ENCODE results near the gene ANKRD24.
"Not testable (repeated sequence)": the region's sequence is repeated elsewhere in the genome, so short reads cannot be mapped to it uniquely, and the experiment has no call there.

Gene ANKRD24

GRCh38 chr19:4197625-4198466 is 15.4 kb downstream of the ANKRD24 start:
- DNase-seq (ENCODE audit: low spot score), result peak; percentile 43

DNA sequence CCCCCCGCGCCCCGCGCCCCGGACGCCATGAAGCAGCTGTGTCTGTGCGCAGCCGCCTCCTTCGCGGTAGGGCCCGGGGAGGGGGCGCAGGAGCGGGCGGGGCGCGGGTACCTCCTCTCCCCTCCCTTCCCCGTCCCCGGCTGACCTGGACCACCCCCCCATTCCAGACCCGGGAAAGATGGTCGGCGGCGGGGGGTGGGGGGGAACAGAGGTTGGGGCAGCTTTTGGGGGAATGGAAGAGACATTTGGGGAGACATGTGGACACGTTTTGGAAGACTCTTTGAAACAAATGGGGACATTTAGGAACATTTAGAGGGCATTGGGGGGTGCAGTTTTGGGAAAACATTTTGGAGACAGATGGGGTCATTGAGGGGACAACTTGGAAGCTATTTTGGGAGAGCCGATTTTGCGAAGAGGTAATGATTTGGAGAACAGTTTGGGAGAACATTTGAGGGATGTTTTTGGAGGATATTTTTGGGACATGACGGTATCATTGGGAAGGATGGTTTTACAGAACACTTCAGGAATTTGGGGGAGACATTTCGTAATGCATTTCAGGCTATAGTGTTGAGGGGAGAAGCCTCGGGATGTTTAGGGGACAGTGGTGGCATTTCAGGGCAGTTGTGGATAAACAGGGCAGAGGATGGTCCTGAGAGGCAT is 16.1 kb downstream of the ANKRD24 start:
- DNase-seq (ENCODE audit: low spot score), result no peak

DNA sequence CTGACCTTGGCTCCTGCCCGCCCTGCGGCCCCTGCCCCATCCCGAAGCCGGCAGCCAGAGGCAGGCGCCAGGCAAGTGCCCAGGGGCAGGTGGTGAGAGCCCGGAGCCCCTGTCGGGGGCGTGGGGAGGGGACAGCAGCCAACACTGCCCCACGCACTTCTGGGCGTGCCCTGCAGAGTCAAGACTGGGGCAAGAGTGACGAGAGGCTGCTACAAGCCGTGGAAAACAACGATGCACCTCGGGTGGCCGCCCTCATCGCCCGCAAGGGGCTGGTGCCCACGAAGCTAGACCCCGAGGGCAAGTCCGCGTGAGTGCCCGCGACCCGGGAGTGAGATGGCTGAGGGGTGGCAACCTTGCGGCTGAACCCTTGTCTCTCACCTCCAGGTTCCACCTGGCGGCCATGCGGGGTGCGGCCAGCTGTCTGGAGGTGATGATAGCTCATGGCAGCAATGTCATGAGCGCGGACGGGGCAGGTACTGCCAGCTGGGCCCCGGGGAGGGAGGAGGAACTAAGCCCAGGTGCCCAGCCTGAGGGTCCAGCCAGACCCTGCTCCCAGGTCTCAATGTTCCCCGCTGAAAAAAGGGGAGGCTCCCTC is 17.3 kb downstream of the ANKRD24 start:
- DNase-seq (ENCODE audit: low spot score), result no peak

DNA sequence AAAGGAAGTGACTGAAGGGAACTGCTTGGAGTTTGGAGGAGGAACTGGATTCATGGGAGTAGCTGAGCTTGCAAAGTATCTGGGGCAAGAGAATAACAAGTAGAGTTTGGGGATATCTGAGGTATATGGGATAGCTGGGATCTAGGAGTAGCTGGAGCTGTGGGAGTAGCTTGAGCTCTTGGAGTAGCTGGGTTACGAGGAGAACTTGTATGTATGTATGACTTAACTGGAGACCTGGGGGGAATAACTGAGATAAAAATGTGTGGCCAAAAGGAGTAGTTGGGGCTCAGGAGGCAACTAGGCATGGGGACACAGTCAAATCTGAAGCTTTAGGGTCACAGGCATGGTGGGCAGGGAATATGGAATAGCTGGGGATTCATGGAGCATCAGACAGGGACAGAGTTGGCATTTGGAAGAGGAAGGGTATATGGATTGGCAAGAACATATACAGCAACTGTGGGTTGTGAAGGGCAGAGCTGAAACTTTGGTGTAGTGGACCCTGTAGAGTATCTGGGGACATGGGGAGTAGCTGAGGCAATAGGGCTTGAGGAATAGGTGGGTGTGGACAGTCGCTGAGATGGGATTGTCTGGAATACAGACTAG is 18.6 kb downstream of the ANKRD24 start:
- DNase-seq (ENCODE audit: low spot score), result no peak

GRCh38 chr19:4201798-4202197 is 19.3 kb downstream of the ANKRD24 start:
- DNase-seq (ENCODE audit: low spot score), result no peak

- DNase-seq (ENCODE audit: low spot score), result peak; percentile 70
Measured at GRCh38 chr19:4206818-4207484, 24.5 kb downstream of the ANKRD24 start.

DNA sequence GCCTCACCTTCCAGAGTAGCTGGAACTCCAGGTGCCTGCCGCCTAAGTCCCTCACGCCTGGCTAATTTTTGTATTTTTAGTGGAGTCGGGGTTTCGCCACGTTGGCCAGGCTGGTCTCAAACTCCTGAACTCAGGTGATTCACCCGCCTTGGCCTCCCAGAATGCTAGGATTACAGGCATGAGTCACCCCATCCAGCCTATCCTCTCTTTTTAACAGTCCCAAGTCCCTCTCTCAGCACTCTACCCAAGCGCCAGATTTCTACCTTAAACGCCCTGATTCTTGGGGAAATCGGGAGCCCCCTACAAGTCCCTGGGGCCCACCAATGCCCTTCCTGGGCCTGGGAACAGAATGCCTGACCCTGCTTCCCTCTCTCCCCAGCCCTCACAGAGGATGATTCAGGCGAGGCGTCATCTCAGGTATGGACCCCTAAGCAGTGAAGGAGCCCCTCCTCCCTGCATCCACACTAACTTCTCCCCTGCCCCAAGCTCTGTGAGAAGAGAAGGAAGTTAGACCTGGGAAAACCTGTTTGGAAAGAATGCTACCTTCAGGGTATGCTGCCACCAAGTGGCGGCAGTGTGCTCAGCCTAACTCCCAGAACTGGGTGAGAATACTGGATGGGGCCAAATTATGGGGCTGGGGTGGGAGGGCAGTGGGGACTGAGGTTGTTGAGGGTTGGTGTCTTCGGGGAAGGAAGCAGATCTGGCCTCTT is 26.1 kb downstream of the ANKRD24 start:
- peak; percentile 55 for DNase-seq (ENCODE audit: low spot score)

GRCh38 chr19:4210166-4210731 is 27.8 kb downstream of the ANKRD24 start:
- no peak for DNase-seq (ENCODE audit: low spot score)

DNA sequence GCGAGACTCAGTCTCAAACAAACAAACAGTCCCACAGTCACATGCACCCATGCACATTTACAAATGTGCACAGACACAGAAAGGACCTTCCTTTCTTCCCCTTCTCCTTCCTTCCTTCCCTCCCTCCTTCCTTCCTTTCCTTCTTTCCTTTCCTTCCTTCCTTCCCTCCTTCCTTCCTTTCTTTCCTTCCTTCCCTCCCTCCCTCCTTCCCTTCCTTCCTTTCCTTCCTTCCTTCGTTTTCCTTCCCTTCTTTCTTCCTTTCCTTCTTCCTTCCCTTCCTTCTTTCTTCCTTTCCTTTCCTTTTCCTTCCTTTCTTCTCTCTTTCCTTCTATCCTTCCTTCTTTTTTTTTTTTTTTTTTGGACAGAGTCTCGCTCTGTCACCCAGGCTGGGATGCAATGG is 30.6 kb downstream of the ANKRD24 start:
- no peak for DNase-seq (ENCODE audit: low spot score)

DNA sequence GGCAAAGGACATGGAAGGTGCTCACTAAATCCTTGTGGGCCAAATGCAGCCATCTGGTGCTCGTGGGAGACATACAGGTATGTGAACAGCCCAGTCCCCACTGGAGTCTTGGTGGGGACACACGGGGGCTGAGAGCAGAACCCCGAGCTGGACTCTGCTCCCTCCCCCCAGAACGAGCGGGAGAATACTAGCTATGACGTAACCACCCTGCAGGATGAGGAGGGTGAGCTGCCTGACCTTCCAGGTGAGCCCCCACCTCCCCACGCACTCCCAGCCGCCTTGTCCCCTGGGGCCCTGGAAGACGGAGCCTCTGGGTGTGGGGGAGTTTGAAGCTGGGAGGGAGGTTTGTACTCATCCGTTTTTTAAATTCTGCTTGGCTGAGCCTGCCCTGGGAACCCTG is 33.3 kb downstream of the ANKRD24 start:
- no peak for DNase-seq (ENCODE audit: low spot score)

DNA sequence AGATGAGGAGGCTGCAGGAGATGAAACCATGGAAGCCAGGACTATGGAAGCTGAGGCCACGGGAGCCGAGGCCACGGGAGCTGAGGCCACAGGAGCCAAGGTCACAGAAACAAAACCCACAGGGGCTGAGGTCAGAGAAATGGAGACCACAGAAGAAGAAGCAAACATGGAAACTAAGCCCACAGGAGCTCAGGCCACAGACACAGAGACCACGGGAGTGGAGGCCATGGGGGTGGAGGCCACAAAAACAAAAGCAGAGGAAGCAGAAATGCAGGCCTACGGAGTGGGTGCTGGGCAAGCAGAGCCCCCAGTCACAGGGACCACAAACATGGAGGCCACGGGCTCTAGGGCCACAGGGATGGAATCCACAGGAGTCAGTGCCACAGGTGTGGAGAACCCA is 34.4 kb downstream of the ANKRD24 start:
- DNase-seq (ENCODE audit: low spot score), result no peak

DNA sequence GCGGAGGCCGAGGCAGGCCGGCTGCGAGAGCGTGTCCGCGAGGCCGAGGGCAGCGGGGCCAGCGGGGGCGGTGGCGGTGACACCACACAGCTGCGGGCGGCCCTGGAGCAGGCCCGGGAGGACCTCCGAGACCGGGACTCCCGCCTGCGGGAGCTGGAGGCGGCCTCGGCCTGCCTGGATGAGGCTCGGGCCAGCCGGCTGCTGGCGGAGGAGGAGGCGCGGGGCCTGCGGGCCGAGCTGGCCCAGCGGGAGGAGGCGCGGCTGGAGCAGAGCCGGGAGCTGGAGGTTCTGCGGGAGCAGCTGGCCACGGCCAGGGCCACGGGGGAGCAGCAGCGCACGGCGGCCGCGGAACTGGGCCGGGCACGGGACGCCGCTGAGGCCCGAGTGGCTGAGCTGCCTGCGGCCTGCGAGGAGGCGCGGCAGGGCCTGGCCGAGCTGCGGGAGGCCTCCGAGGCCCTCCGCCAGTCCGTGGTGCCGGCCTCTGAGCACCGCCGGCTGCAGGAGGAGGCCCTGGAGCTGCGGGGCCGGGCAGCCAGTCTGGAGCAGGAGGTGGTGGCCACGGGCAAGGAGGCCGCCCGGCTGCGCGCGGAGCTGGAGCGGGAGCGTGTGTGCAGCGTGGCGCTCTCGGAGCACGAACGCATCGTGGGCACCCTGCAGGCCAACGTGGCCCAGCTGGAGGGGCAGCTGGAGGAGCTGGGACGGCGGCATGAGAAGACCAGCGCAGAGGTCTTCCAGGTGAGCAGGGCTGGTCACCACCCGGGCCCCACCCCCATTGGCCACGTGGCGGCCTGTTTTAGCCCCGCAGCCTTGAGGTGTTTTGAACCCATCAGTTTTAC is 35.2 kb downstream of the ANKRD24 start:
- DNase-seq (ENCODE audit: low spot score), result no peak

- DNase-seq (ENCODE audit: low spot score), result not testable (repeated sequence)
Measured at GRCh38 chr19:4218523-4218922, 36.0 kb downstream of the ANKRD24 start.

GRCh38 chr19:4220188-4220587 is 37.7 kb downstream of the ANKRD24 start:
- no peak for DNase-seq (ENCODE audit: low spot score)

GRCh38 chr19:4224470-4224869 is 42.0 kb downstream of the ANKRD24 start:
- no peak for DNase-seq (ENCODE audit: low spot score)

- DNase-seq (ENCODE audit: low spot score), result no peak
Measured at GRCh38 chr19:4225885-4226284, 43.4 kb downstream of the ANKRD24 start.

DNA sequence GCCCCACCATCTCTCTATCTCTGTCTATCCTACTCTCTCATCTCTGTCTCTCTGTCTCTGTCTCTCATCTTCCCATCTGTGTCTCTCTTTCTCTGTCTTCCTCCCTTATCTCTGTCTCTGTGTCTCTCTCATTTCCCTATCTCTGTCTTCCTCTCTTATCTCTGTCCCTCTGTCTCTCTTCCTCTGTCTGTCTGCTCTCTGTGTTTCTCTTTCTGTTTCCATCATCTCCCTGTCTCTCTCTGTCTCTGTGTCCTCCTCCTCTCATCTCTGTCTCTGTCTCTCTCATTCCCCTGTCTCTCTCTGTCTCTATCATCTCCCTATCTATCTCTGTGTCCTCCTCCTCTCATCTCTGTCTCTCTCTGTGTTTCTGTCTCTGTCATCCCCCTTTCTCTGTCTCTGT is 45.3 kb downstream of the ANKRD24 start:
- no peak for DNase-seq (ENCODE audit: low spot score)

DNA sequence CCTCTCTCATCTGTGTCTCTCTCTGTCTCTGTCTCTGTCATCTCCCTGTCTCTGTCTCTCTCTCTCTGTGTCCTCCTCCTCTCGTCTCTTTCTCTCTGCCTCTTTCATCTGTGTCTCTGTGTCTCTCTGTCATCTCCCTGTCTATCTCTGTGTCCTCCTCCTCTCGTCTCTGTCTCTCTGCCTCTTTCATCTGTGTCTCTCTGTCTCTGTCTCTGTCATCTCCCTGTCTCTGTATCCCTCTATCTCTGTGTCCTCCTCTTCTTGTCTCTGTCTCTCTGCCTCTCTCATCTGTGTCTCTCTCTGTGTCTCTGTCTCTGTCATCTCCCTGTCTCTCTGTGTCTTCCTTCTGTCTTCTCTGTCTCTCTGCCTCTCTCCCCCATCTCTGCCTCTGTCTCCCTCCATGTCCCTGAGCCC is 46.3 kb downstream of the ANKRD24 start:
- no peak for DNase-seq (ENCODE audit: low spot score)

DNA sequence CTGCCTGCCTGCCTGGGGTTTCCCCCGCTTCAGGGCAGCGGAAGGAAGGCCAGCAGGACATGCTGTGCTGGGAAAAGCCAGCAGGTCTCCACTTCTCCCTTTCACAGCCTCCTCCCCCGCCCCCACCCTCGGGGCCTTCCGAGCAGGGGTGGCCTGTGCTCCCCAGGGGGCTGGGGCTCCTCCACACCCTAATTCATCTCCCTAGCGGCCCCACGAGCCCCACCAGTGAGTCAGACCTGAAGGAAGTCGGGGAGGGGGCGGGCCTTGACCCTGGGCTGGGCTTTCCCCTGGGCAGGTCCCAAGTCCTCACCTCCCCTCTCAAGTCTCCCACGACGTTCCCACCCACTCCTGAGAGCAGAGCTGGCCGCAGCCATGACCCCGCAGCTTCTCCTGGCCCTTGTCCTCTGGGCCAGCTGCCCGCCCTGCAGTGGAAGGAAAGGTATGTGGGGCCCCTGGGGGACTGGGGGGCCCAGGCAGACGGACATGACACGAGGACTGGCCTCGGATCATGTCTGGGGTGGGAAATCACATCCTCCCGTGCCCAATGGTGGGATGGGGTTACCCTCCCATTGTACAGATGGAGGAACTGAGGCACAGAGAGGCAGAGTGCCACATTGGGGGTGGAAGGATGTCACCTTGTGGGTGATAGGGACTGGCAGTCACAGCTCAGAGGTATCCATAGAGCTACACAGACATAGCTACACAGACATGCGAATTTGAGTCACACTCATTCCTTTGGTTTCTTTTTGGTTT is 46.9 kb downstream of the ANKRD24 start, which contains the start of gene EBI3:
Gene EBI3, plus strand, starts transcription at position 345 of the 753 bp plus-strand sequence. Its CDS starts 28 bp downstream, at position 373.
- DNase-seq (ENCODE audit: low spot score), result peak; percentile 44

Measured in hepatic stellate cell (primary cell).